ENCODE measurements around the gene C17orf67.

GRCh38 chr17:56752263-56752836, 81.4 kb downstream of the C17orf67 start:
- TF ChIP-seq YY1 (IDR thresholded peaks at IDR 0.05; ENCODE audit: low read depth) (no peak), CREB1 (IDR thresholded peaks at IDR 0.05; ENCODE audit: low read depth) (no peak), REST (IDR thresholded peaks at IDR 0.05; ENCODE audit: low read depth) (no peak), EP300 (IDR thresholded peaks at IDR 0.05; ENCODE audit: borderline replicate concordance) (no peak), NFIC (IDR thresholded peaks at IDR 0.05) (no peak), TEAD4 (IDR thresholded peaks at IDR 0.05) (no peak), MAX (IDR thresholded peaks at IDR 0.05) (no peak), TCF12 (IDR thresholded peaks at IDR 0.05; ENCODE audit: low read depth) (no peak), EGR1 (IDR thresholded peaks at IDR 0.05) (no peak), RAD21 (IDR thresholded peaks at IDR 0.05; ENCODE audit: low read depth) (no peak), FOXM1 (IDR thresholded peaks at IDR 0.05; ENCODE audit: borderline replicate concordance, low read depth) (no peak)
